Cardiac fibroblast (primary cell): Measurements from ENCODE around the gene CLEC4F.

Experiments
- DNase-seq, 2 donors: peaks; one replicate each; pipeline versions ENCODE4 v3.0.0 to v3.0.0-alpha.2; 2010; ENCODE audit warnings: low read depth in 2 of 2
- H3K4me3 ChIP-seq, 2 donors: replicated peaks in 1 of 2; 1 replicate in 1 of 2; 2 replicates in 1 of 2; pipeline ENCODE4 v1.5.1; 2011; ENCODE audit warnings: low read depth in 2 of 2, low read length in 2 of 2, mild to moderate bottlenecking in 2 of 2, moderate library complexity in 1 of 2
- TF ChIP-seq, protein P1 (sequence below): IDR thresholded peaks from one replicate; pipeline ENCODE4 v1.5.1; 2011; ENCODE audit warnings: low read depth, mild to moderate bottlenecking, low read length, inconsistent platforms

Gene CLEC4F

DNA sequence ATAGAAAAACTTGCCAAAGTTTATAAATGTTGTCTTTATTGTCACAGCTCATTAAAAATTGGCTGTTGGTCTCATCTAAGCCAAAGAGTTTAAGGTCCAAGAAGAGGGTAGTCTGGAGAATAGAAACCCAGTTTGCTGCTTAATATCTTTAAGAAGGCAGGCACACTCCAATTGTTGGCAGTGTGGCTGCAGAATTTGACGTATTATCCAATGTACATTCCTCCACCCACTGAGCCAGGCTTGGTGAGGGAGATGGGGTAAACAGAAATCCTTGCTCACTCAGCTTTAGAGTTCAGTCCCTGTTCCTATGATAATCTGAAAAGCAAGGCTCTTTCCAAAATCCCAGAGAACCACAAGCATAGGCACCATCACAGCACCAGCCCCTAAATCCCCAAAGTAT lies 41.7 kb downstream of the CLEC4F start:
- H3K4me3 ChIP-seq: no peak overlapping the region
- peak in 1 of 2 donors; percentile 6 for DNase-seq
- TF ChIP-seq, protein P1, sequence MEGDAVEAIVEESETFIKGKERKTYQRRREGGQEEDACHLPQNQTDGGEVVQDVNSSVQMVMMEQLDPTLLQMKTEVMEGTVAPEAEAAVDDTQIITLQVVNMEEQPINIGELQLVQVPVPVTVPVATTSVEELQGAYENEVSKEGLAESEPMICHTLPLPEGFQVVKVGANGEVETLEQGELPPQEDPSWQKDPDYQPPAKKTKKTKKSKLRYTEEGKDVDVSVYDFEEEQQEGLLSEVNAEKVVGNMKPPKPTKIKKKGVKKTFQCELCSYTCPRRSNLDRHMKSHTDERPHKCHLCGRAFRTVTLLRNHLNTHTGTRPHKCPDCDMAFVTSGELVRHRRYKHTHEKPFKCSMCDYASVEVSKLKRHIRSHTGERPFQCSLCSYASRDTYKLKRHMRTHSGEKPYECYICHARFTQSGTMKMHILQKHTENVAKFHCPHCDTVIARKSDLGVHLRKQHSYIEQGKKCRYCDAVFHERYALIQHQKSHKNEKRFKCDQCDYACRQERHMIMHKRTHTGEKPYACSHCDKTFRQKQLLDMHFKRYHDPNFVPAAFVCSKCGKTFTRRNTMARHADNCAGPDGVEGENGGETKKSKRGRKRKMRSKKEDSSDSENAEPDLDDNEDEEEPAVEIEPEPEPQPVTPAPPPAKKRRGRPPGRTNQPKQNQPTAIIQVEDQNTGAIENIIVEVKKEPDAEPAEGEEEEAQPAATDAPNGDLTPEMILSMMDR: no peak

DNA sequence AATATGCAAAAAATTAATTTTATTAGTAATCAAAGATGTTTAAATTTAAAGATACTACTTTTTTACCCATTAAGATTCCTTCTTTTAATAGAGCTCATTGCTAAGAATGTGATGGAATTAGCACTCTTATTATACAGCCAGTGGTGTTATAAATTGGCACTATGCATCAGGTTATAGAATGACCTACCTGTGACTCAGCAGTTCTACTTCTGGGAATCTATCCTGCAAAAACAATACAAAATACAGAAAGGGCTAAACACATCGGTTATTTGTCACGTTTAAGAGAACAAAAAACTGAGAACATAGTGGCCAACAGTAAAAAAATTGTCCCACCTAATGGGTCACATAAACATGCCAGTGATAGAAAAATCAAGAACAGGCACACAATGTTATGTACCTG lies 42.9 kb downstream of the CLEC4F start:
- TF ChIP-seq, protein P1: no peak
- DNase-seq: peak in 1 of 2 donors; percentile 18
- no peak overlapping the region for H3K4me3 ChIP-seq

DNA sequence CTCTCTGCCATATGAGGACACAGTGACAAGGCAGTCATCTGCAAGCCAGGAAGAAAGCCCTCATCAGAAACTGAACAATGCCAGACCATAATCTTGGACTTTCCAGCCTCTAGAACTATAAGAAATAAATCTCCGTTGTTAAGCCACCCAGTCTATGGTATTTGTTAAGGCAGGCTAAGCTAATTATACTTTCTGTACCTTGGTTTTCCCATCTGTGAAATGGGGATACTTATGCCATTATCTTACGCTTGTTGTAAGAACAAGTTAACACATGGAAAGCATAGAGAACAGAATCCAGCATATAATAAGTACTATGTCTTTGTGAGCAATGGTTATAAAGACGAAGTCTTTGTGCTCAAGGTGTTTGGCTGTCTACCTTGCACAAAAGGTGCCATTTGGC lies 44.1 kb downstream of the CLEC4F start:
- H3K4me3 ChIP-seq: no peak overlapping the region
- no peak for DNase-seq
- TF ChIP-seq, protein P1: no peak

DNA sequence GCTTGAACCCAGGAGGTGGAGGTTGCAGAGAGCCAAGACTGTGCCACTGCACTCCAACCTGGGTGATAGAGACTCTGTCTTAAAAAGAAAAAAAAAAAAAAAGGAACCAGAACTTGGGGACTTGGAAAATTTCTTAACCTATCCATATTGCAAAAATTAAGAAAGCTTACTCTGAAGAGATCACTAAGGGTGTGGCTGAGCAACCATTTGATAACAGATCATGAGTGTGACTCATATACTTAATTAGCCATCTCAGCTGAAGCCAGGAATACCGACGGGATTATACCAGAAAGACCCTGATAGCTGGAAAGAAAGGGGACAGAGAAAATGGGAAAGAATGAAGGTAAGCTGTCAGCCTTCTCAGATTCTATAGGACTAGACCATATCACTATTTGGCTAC lies 45.3 kb downstream of the CLEC4F start:
- no peak overlapping the region for H3K4me3 ChIP-seq
- TF ChIP-seq, protein P1: no peak
- DNase-seq: no peak

DNA sequence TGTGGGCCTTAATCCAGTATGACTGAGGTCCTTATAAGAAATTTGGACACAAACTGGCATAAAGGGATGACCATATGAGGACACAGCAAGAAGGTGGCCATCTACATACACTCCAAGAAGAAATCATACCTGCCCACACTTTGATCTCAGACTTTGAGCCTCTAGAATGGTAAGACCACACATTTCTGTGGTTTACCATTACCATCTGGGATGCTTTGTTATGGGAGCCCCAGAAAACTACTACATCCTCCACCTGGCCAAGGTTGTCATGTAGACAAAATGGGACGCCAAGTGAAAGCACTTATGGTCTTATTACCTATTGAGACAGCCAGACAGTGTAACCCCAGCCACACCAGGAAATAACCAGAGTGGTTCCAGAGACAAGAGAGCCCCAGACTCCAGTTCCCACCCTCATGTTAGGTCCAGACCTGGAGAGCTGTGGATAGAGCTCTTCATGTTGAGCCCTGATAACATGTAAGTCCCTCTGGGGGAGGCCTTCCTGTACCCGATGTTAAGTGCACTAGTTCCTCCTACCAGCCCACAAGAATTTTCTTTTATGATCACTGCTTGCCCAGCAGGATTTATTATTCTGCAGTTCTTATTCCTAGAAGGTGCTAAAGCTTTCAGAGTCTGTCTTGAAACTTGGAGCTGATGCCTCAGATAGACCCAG lies 47.8 kb downstream of the CLEC4F start:
- DNase-seq: no peak
- TF ChIP-seq, protein P1: no peak
- no peak overlapping the region for H3K4me3 ChIP-seq

DNA sequence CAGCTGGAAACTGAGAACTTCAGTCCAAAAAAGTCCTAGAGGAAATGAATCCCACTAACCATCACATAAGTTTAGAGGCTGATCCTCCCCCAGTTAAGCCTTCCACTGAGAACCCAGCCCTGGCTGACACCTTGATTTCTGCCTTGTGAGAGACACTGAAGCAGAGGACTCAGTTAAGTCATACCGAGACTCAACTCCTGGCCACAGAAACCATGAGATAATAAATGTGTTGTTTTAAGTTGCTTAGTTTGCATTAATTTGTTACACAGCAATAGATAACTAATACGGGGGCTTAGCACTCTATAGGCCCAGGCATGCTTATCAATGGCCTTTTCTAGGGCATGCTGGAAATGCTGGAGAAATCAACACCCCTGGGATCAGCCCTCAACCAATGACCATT lies 49.0 kb downstream of the CLEC4F start:
- H3K4me3 ChIP-seq: no peak overlapping the region
- no peak for DNase-seq
- TF ChIP-seq, protein P1: no peak

DNA sequence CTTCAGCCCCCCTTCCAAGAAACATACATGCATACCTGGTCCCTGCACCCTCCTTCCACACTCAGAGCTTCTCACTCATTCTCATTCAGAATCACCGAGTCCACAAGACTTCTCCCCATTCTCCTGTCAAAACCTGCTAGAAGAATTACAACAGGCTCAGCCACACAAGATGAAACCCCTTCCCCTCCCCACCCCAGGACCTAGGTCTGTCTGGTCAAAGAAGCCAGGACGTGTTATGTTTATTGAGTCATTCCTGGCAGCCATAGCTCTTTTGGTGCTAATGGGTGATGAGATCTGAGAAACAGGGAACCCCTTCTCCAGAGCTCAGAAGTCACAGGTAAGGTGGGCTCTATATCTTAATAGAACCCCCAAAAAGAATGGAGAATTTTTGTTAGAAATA lies 50.9 kb downstream of the CLEC4F start:
- no peak overlapping the region for H3K4me3 ChIP-seq
- TF ChIP-seq, protein P1: no peak
- no peak for DNase-seq
